ENCODE data around the gene TMBIM4. TPM values are rescaled to one million over a fixed set of nuclear protein-coding genes. Genes with fewer than 3 reads are reported as not detected.
"Not testable (repeated sequence)": the region's sequence is repeated elsewhere in the genome, so short reads cannot be mapped to it uniquely, and the experiment has no call there.

The TMBIM4 gene
- 100 to 1,000 TPM in 3 of 4 donors, 10 to 100 TPM in 1; 92.2 to 156 (median 115) TPM for total RNA-seq

- peak within 1 kb of the TSS; percentile 78 to 97 (median 88) for H3K4me3 ChIP-seq
- no peaks in the 10 kb centered on the region for H3K27me3 ChIP-seq
- peak; percentile 96 for DNase-seq (ENCODE audit: extremely low spot score)
- TF ChIP-seq CTCF (IDR thresholded peaks at IDR 0.05): peak; percentile 35 to 67 (median 39)
- TF ChIP-seq POLR2A (IDR thresholded peaks at IDR 0.05; ENCODE audit: low read depth): peak; percentile 63
- no peak for TF ChIP-seq EP300 (IDR thresholded peaks at IDR 0.05)
- peak; percentile 89 for TF ChIP-seq POLR2AphosphoS5 (IDR thresholded peaks at IDR 0.05)
- peak within 1 kb of the TSS; percentile 98 to 100 (median 98) for H3K27ac ChIP-seq (replicated peaks in 1 of 4)
- H3K36me3 ChIP-seq: peaks cover 0 to 8% (median 0%) of the 10 kb centered on the region in 4 donors
- under 1% methylated on average over 42 of the region's 67 CpGs for WGBS
- peaks cover 12 to 29% (median 21%) of the 10 kb centered on the region in 4 donors for H3K4me1 ChIP-seq
- H3K9me3 ChIP-seq: no peaks in the 10 kb centered on the region
- intact Hi-C loops (cut with DNase I): loop anchor here (5.0 kb wide), 1 partner anchor 37 kb away; the partner anchor contains the start of gene LLPH
Measured at GRCh38 chr12:66169221-66170170, at the start of gene TMBIM4. TMBIM4 (minus strand) TSS chr12:66169996; CDS start chr12:66169951, 45 bp downstream.

- Histone ChIP-seq H3K4me1 (no peaks in the 10 kb centered on the region), H3K4me3 (no peak overlapping the region), H3K36me3 (peaks cover 0 to 20% (median 8%) of the 10 kb centered on the region in 4 donors), H3K9me3 (peaks cover 0 to 12% (median 9%) of the 10 kb centered on the region in 4 donors), H3K27ac (replicated peaks in 1 of 4) (no peak overlapping the region), H3K27me3 (peaks cover 0 to 3% (median 0%) of the 10 kb centered on the region in 4 donors)
- 76% methylated on average over 4 of the region's 4 CpGs for WGBS
- intact Hi-C loops (cut with DNase I): no loop called here
- DNase-seq (ENCODE audit: extremely low spot score): no peak
- no peak for TF ChIP-seq EP300 (IDR thresholded peaks at IDR 0.05)
- TF ChIP-seq POLR2A (IDR thresholded peaks at IDR 0.05; ENCODE audit: low read depth): no peak
- no peak for TF ChIP-seq POLR2AphosphoS5 (IDR thresholded peaks at IDR 0.05)
- no peak for TF ChIP-seq CTCF (IDR thresholded peaks at IDR 0.05)
Measured at GRCh38 chr12:66217342-66217917, 47.6 kb upstream of the TMBIM4 start.

- H3K27ac ChIP-seq (replicated peaks in 1 of 4); H3K4me1 ChIP-seq; H3K4me3 ChIP-seq; H3K9me3 ChIP-seq; H3K27me3 ChIP-seq; DNase-seq (ENCODE audit: extremely low spot score); intact Hi-C loops (cut with DNase I): not testable (repeated sequence)
- 86% methylated on average over 3 of the region's 3 CpGs for WGBS
- H3K36me3 ChIP-seq: peaks cover 0 to 10% (median 4%) of the 10 kb centered on the region in 4 donors
Measured at GRCh38 chr12:66213011-66213410, 43.2 kb upstream of the TMBIM4 start.

GRCh38 chr12:66211573-66211972 lies 41.8 kb upstream of the TMBIM4 start:
- WGBS: 71% methylated on average over 2 of the region's 2 CpGs
- H3K4me1 ChIP-seq; DNase-seq (ENCODE audit: extremely low spot score); H3K4me3 ChIP-seq; H3K9me3 ChIP-seq; H3K27me3 ChIP-seq; H3K27ac ChIP-seq (replicated peaks in 1 of 4); intact Hi-C loops (cut with DNase I): not testable (repeated sequence)
- peaks cover 0 to 10% (median 4%) of the 10 kb centered on the region in 4 donors for H3K36me3 ChIP-seq

GRCh38 chr12:66210840-66211239 lies 41.0 kb upstream of the TMBIM4 start:
- H3K36me3 ChIP-seq: peaks cover 0 to 10% (median 4%) of the 10 kb centered on the region in 4 donors
- H3K4me1 ChIP-seq: no peaks in the 10 kb centered on the region
- no peak for TF ChIP-seq EP300 (IDR thresholded peaks at IDR 0.05)
- H3K9me3 ChIP-seq: no peaks in the 10 kb centered on the region
- H3K27ac ChIP-seq (replicated peaks in 1 of 4): no peak overlapping the region
- intact Hi-C loops (cut with DNase I): no loop called here
- H3K27me3 ChIP-seq: peaks cover 0 to 3% (median 0%) of the 10 kb centered on the region in 4 donors
- no peak overlapping the region for H3K4me3 ChIP-seq
- no peak for DNase-seq (ENCODE audit: extremely low spot score)

GRCh38 chr12:66206141-66206540 lies 36.3 kb upstream of the TMBIM4 start:
- no peak for TF ChIP-seq EP300 (IDR thresholded peaks at IDR 0.05)
- no peak for TF ChIP-seq POLR2AphosphoS5 (IDR thresholded peaks at IDR 0.05)
- TF ChIP-seq CTCF (IDR thresholded peaks at IDR 0.05): no peak
- TF ChIP-seq POLR2A (IDR thresholded peaks at IDR 0.05; ENCODE audit: low read depth): no peak
- no peak for DNase-seq (ENCODE audit: extremely low spot score)
- WGBS: 91% methylated on average over 1 of the region's 1 CpG
- Histone ChIP-seq H3K4me3 (no peak overlapping the region), H3K27ac (replicated peaks in 1 of 4) (no peak overlapping the region), H3K27me3 (no peaks in the 10 kb centered on the region), H3K9me3 (no peaks in the 10 kb centered on the region), H3K36me3 (no peaks in the 10 kb centered on the region), H3K4me1 (no peaks in the 10 kb centered on the region)
- intact Hi-C loops (cut with DNase I): no loop called here
